ENCODE results near the gene PER1. TPM values are rescaled to one million over a fixed set of nuclear protein-coding genes. Genes with fewer than 3 reads are reported as not detected.

PER1 gene
- polyA plus RNA-seq, 1 donor, result 59.2 TPM

- DNase-seq (ENCODE audit: low read depth), result no peak
These were observed 55.7 kb downstream of the PER1 start for GRCh38 chr17:8096541-8096940.

DNA sequence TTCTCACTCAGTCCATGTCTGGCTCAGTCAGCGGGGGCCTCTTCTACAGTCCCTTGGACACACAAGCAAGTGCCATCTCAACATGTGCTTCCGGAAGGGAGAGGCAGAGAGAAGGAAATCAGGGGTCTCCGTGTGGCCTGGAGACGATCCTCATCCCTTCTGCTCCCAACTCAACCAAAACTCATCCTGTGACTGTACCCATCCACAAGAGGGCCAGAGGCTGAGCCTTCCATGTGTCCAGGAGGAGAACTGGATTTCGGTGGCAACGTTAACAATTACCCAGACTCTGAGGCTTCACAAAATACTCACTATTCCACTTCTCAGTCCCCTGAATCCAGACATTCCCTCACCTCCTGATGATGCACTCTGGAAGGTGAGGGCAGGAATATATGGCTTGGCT is 56.8 kb downstream of the PER1 start:
- DNase-seq (ENCODE audit: low read depth), result no peak

DNA sequence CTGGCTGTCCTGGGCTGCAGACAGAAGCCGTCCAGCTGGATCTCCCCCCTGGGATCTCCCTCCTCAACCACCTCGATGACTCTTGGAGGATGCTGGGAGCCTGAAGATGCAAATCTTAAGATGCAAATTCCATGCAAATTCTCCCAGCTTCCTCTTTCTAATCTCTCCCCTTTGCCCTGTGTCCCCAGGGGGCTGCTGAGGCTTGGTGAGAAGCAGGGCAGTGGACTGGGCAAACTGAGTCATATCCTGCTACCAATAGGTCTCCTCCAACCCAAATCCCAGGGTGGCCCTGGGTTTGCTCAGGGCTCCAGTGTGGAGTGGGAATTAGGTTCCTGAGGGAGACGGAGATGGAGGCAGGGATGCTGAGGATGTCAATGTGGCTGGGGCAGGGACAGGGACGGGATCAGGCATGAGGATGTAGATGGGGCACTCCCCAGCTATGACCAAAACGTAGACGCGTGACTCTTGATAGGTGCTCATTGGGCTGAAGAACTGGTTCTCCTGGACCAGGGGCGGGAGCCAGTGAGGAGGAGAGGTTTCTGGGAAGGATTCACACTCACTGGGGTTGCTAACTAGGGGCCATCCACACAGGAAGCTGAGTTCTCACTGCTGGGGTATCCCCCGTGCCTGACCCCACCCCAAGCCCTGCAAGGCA is 61.0 kb downstream of the PER1 start:
- no peak for DNase-seq (ENCODE audit: low read depth)

Other genes starting within 250 kb of the PER1 start
- 2.5 TPM for gene RNF227, start 236.1 kb downstream of the PER1 start, polyA plus RNA-seq (ENCODE audit: insufficient read length)
- gene KCNAB3, start 222.5 kb downstream of the PER1 start, polyA plus RNA-seq (ENCODE audit: insufficient read length), result 4.6 TPM
- gene TRAPPC1, start 220.5 kb downstream of the PER1 start, polyA plus RNA-seq (ENCODE audit: insufficient read length), result 86.8 TPM
- gene CNTROB, start 220.2 kb downstream of the PER1 start, polyA plus RNA-seq (ENCODE audit: insufficient read length), result 31.0 TPM
- not detected for gene GUCY2D, start 149.8 kb downstream of the PER1 start, polyA plus RNA-seq (ENCODE audit: insufficient read length)
- 0.59 TPM for gene ALOX15B, start 113.3 kb downstream of the PER1 start, polyA plus RNA-seq (ENCODE audit: insufficient read length)
- gene ALOX12B, start 64.7 kb downstream of the PER1 start, polyA plus RNA-seq (ENCODE audit: insufficient read length), result not detected
- gene ALOXE3, start 33.9 kb downstream of the PER1 start, polyA plus RNA-seq (ENCODE audit: insufficient read length), result not detected
- 0.08 TPM for gene HES7, start 28.3 kb downstream of the PER1 start, polyA plus RNA-seq (ENCODE audit: insufficient read length)
- 61.9 TPM for gene VAMP2, start 10.5 kb upstream of the PER1 start, polyA plus RNA-seq (ENCODE audit: insufficient read length)
- 5.7 TPM for gene TMEM107, start 24.0 kb upstream of the PER1 start, polyA plus RNA-seq (ENCODE audit: insufficient read length)
- gene BORCS6, start 37.8 kb upstream of the PER1 start, polyA plus RNA-seq (ENCODE audit: insufficient read length), result 4.9 TPM
- 12.9 TPM for gene AURKB, start 58.2 kb upstream of the PER1 start, polyA plus RNA-seq (ENCODE audit: insufficient read length)
- 10.9 TPM for gene CTC1, start 95.7 kb upstream of the PER1 start, polyA plus RNA-seq (ENCODE audit: insufficient read length)
- 20.8 TPM for gene PFAS, start 96.9 kb upstream of the PER1 start, polyA plus RNA-seq (ENCODE audit: insufficient read length)
- gene RANGRF, start 136.3 kb upstream of the PER1 start, polyA plus RNA-seq (ENCODE audit: insufficient read length), result 18.8 TPM
- 1.6 TPM for gene SLC25A35, start 143.0 kb upstream of the PER1 start, polyA plus RNA-seq (ENCODE audit: insufficient read length)
- 12.4 TPM for gene ARHGEF15, start 157.8 kb upstream of the PER1 start, polyA plus RNA-seq (ENCODE audit: insufficient read length)
- gene ODF4, start 187.4 kb upstream of the PER1 start, polyA plus RNA-seq (ENCODE audit: insufficient read length), result not detected
- gene RPL26, start 230.8 kb upstream of the PER1 start, polyA plus RNA-seq (ENCODE audit: insufficient read length), result 3,446 TPM
- not detected for gene RNF222, start 245.4 kb upstream of the PER1 start, polyA plus RNA-seq (ENCODE audit: insufficient read length)

Data from forelimb muscle (tissue), 1 donor.